DND-41 (cell line): Measurements from ENCODE around the gene FAM163B.

Experiments
- ATAC-seq: fragments of 200-7000 bp; cut with Tn5 transposase; 3 replicates; pipeline ENCODE4 v1.9.1; 2021; ENCODE audit warnings: low read depth; ENCODE audit not compliant: insufficient read depth
- DNase-seq: peaks from one replicate; pipeline ENCODE4 v3.0.0-alpha.2; 2020
- H2AFZ ChIP-seq: 2 replicates; pipeline ENCODE4 v1.6.0; 2012; ENCODE audit warnings: low read depth, low read length
- H3K27ac ChIP-seq: 2 replicates; pipeline ENCODE4 v1.5.1; 2012; ENCODE audit warnings: low read length, inconsistent platforms
- H3K27me3 ChIP-seq: fragments of 200-600 bp; sonication (generic); 2 replicates; pipeline ENCODE4 v1.6.0; 2012; ENCODE audit warnings: low read length, mild to moderate bottlenecking, inconsistent platforms; ENCODE audit not compliant: insufficient read depth, poor library complexity
- H3K36me3 ChIP-seq: 2 replicates; pipeline ENCODE4 v1.5.1; 2012; ENCODE audit warnings: low read length, inconsistent platforms; ENCODE audit not compliant: insufficient read depth
- H3K4me1 ChIP-seq: 2 replicates; pipeline ENCODE4 v1.5.1; 2012; ENCODE audit warnings: mild to moderate bottlenecking, low read length; ENCODE audit not compliant: insufficient read depth
- H3K4me2 ChIP-seq: 2 replicates; pipeline ENCODE4 v1.6.0; 2012; ENCODE audit warnings: mild to moderate bottlenecking, moderate library complexity, low read length, inconsistent platforms; ENCODE audit not compliant: insufficient read depth
- H3K4me3 ChIP-seq, 2 experiments: fragments of 200-600 bp in 1 of 2; shearing (Covaris generic) in 1 of 2; 2 replicates each; pipeline ENCODE4 v1.5.1; 2012 to 2016; ENCODE audit warnings: inconsistent platforms in 2 of 2, low read length in 2 of 2, mild to moderate bottlenecking in 2 of 2, low read depth in 1 of 2, moderate library complexity in 1 of 2
- H3K79me2 ChIP-seq: 2 replicates; pipeline ENCODE4 v1.6.0; 2012; ENCODE audit warnings: low read length, inconsistent platforms; ENCODE audit not compliant: insufficient read depth
- H3K9ac ChIP-seq: 2 replicates; pipeline ENCODE4 v1.6.0; 2012; ENCODE audit warnings: low read depth, mild to moderate bottlenecking, inconsistent platforms, low read length, moderate library complexity
- H3K9me3 ChIP-seq: 2 replicates; pipeline ENCODE4 v1.5.1; 2012; ENCODE audit warnings: low read length, moderate library complexity, mild to moderate bottlenecking, inconsistent platforms; ENCODE audit not compliant: insufficient read depth, severe bottlenecking
- H4K20me1 ChIP-seq: 2 replicates; pipeline ENCODE4 v1.6.0; 2012; ENCODE audit warnings: low read length; ENCODE audit not compliant: insufficient read depth
- CTCF ChIP-seq: IDR thresholded peaks from 2 replicates; pipeline ENCODE4 v1.5.1; 2012; ENCODE audit warnings: borderline replicate concordance, low read length, moderate library complexity, mild to moderate bottlenecking; ENCODE audit not compliant: poor library complexity, severe bottlenecking; ENCODE audit errors: extremely low read depth
- EZH2 ChIP-seq: IDR thresholded peaks from 3 replicates; pipeline ENCODE4 v1.6.1; 2012; ENCODE audit warnings: borderline replicate concordance, low read depth, mild to moderate bottlenecking, moderate library complexity, low read length, inconsistent platforms; ENCODE audit not compliant: severe bottlenecking

The FAM163B gene

GRCh38 chr9:133638076-133638475 is 28.9 kb upstream of the FAM163B start:
- Histone ChIP-seq H3K79me2 (no peaks in the 10 kb centered on the region), H3K27ac (no peak overlapping the region), H3K4me3 (no peak overlapping the region), H3K27me3 (no peaks in the 10 kb centered on the region), H2AFZ (no peak overlapping the region), H4K20me1 (no peaks in the 10 kb centered on the region), H3K4me1 (peaks cover 4% of the 10 kb centered on the region), H3K9me3 (no peaks in the 10 kb centered on the region), H3K9ac (no peak overlapping the region), H3K4me2 (no peak overlapping the region), H3K36me3 (no peaks in the 10 kb centered on the region)
- ATAC-seq (no peak), DNase-seq (no peak)
- TF ChIP-seq CTCF (no peak), EZH2 (no peak)

DNA sequence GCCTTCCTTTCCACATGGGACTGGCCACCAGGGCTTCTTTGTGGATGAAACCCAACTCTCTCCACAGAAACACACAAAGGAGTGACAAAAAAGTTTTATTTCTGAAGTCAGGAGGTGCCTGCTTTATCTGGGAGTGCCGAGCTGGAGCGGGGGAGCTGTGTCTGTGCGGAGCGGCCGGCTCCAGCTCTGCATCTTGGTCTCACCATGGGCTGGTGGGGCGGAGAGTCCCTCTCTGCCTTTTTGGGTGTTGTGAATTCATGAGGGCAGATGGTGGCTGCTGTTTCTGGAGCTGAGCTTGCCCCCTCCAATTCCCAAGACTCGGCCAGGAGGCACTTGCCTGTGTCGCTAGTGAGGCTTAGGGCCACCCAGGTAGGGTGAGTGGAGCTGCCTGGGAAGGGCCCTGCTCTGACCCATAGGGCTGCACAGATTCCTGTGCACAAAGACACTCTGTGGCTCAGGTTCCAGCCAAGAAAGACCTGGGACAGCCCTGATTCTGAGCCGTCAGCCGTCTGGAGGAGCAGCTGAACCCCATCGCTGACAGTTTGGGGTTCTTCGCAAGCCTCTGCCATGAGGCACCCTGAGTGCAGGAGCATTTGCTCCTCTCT is 28.4 kb upstream of the FAM163B start:
- Histone ChIP-seq H3K9ac (no peak overlapping the region), H3K4me3 (no peak overlapping the region), H4K20me1 (no peaks in the 10 kb centered on the region; the same call in 1 of the 2 replicates), H3K4me2 (no peak overlapping the region), H3K36me3 (no peaks in the 10 kb centered on the region), H3K27me3 (no peaks in the 10 kb centered on the region), H3K4me1 (peaks cover 4% of the 10 kb centered on the region), H3K27ac (no peak overlapping the region), H2AFZ (no peak overlapping the region), H3K9me3 (no peaks in the 10 kb centered on the region), H3K79me2 (no peaks in the 10 kb centered on the region)
- ATAC-seq, result no peak
- DNase-seq, result no peak
- no peak for TF ChIP-seq CTCF
- TF ChIP-seq EZH2, result no peak

DNA sequence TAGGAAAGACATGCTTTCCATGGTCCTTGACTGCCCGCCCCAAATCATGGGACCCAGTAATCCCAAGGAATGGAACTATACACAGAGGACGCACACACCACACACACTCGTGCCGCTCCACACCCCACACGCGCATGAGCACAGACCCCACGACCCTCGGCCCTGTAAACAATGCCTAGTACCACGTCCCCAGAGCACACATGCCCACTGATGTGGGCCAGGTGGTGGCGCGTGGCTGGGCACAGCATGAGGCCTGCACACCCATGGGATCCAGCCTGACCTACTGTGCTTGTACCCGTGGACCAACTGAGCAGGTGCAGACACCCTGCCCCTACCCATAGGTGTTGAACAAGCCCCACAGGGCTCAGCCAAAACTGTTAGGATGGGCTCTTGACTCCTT is 27.7 kb upstream of the FAM163B start:
- no peaks in the 10 kb centered on the region for H3K79me2 ChIP-seq
- H3K9ac ChIP-seq, result no peak overlapping the region
- no peak overlapping the region for H2AFZ ChIP-seq
- ATAC-seq (no peak), DNase-seq (no peak)
- no peaks in the 10 kb centered on the region; the same call in 1 of the 2 replicates for H4K20me1 ChIP-seq
- no peak overlapping the region for H3K4me3 ChIP-seq
- no peaks in the 10 kb centered on the region for H3K27me3 ChIP-seq
- no peaks in the 10 kb centered on the region for H3K36me3 ChIP-seq
- H3K4me1 ChIP-seq, result peaks cover 4% of the 10 kb centered on the region
- TF ChIP-seq EZH2 (no peak), CTCF (no peak)
- no peak overlapping the region for H3K27ac ChIP-seq
- H3K4me2 ChIP-seq, result no peak overlapping the region
- no peaks in the 10 kb centered on the region for H3K9me3 ChIP-seq
